Activated naive CD8-positive, alpha-beta T cell treated with anti-CD3 and anti-CD28 coated beads, Interleukin-2, amount 50 U/mL, for 24 hours (primary cell): ENCODE measurements around the gene ACTBL2.

Experiments
- ATAC-seq: fragments of 150-1000 bp; cut with Tn5 transposase; one replicate; pipeline ENCODE4 v1.10.0; 2021
- DNase-seq: peaks from one replicate; pipeline ENCODE4 v3.0.0; 2021
- H3K27ac Mint-ChIP-seq: one replicate; pipeline ENCODE4 v1.8.0; 2021; ENCODE audit warnings: mild to moderate bottlenecking, mixed read lengths
- H3K27me3 Mint-ChIP-seq: one replicate; pipeline ENCODE4 v1.8.0; 2021; ENCODE audit warnings: mixed read lengths
- H3K36me3 Mint-ChIP-seq: one replicate; pipeline ENCODE4 v1.8.0; 2021; ENCODE audit warnings: low read depth, mixed read lengths
- H3K4me1 Mint-ChIP-seq: one replicate; pipeline ENCODE4 v1.8.0; 2021; ENCODE audit warnings: mixed read lengths
- H3K4me3 Mint-ChIP-seq: one replicate; pipeline ENCODE4 v1.8.0; 2021; ENCODE audit warnings: mild to moderate bottlenecking, moderate library complexity, mixed read lengths
- H3K9me3 Mint-ChIP-seq: one replicate; pipeline ENCODE4 v1.8.0; 2021; ENCODE audit warnings: mixed read lengths

ACTBL2 gene

DNA sequence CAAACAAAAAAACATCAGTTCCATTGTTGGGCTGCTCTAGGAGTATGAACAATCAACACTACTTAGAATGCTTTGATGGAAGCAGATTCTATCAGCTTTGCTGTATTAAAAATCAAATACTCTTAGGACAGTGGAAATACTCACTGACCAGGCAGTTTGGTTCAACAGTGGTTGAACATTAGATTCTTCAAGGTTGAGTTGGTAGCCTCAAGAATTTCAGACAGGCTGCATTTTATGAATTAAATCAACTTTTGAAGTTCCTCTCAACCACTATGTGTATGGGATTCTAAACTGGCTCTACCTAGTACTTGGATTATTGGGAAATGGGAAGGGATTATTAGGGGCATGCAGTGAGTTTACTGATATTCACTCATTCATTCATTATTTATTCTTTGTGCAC, 35.0 kb downstream of the ACTBL2 start:
- ATAC-seq = no peak
- H3K9me3 Mint-ChIP-seq = no peaks in the 10 kb centered on the region
- H3K36me3 Mint-ChIP-seq = no peaks in the 10 kb centered on the region
- DNase-seq = no peak
- H3K4me3 Mint-ChIP-seq = no peak overlapping the region
- H3K27me3 Mint-ChIP-seq = peaks cover 7% of the 10 kb centered on the region
- H3K4me1 Mint-ChIP-seq = peaks cover 3% of the 10 kb centered on the region
- H3K27ac Mint-ChIP-seq = no peak overlapping the region

DNA sequence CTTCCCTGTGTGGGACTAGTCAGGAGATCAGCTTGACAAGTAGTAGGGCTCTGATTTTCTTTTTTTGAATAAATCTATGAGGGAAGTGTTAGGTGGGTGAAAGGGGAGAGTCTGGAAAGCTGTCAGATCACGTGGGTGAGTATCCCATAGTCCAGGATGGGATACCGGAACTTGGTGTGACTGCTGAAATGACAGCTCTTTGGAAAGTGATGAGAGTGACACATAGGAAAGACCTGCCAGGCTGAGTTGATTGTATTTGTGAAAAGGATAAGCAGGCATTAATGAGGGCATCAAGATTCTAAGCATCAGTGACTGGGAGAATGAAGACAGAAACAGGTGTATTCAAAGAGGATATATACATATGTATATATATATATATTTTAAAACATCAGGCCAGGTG, 35.6 kb downstream of the ACTBL2 start:
- DNase-seq (no peak), ATAC-seq (no peak)
- peaks cover 3% of the 10 kb centered on the region for H3K4me1 Mint-ChIP-seq
- no peaks in the 10 kb centered on the region for H3K9me3 Mint-ChIP-seq
- no peaks in the 10 kb centered on the region for H3K36me3 Mint-ChIP-seq
- peaks cover 7% of the 10 kb centered on the region for H3K27me3 Mint-ChIP-seq
- H3K4me3 Mint-ChIP-seq = no peak overlapping the region
- H3K27ac Mint-ChIP-seq = no peak overlapping the region

DNA sequence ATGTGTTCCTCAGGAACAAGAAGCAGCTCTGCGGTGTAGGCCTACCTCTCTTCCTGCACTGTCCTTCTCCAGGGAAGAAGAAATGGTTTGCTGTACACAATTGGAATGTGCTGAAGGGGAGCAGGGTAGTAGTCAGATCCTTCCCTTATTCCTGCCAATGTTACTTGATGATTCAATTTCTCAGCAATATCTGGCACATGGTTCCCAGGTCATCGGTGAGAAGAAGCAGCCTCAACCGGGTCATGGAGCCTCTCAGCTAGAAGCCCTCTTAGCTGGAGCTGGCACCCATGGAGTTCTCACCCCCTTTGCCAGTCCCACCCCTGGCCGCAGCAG, 36.9 kb downstream of the ACTBL2 start:
- Mint-ChIP-seq H3K27ac (no peak overlapping the region), H3K36me3 (no peaks in the 10 kb centered on the region), H3K4me3 (no peak overlapping the region), H3K27me3 (peaks cover 8% of the 10 kb centered on the region), H3K9me3 (no peaks in the 10 kb centered on the region), H3K4me1 (peaks cover 4% of the 10 kb centered on the region)
- no peak for ATAC-seq
- DNase-seq = no peak

DNA sequence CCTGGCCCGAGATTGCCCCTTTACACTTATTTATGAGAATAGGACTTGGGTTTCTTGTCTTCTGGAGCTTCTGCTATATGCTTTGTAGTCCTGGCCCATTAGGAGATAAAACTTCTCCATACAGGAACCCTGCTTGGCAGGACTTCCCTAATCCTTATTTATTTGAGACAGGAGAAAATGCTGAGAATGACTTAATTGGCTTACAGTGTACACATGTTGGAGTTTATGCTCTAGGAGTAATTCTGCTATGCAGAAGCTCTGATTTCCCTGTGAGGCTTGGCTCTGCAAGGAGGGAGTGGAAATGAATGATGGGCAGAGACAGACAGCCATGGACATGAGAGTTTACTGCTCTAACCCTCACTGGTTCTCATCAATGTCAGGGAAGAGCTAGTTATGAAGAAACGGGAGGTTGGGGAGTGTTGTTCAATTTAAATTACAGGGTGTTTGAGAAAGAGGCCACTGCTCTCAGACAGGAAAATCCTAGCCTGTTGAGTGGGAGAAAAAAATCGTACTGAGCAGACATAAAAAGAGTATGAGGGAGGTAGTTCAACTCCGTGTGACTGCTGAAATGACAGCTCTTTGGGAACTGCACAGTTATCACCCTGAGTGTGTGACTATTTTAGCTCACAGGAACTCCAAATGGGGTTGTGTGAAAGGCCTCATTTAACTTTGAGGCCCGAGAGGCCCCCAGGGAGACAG, 37.5 kb downstream of the ACTBL2 start:
- Mint-ChIP-seq H3K4me3 (no peak overlapping the region), H3K9me3 (no peaks in the 10 kb centered on the region), H3K27me3 (peaks cover 8% of the 10 kb centered on the region), H3K27ac (no peak overlapping the region), H3K36me3 (no peaks in the 10 kb centered on the region), H3K4me1 (peaks cover 4% of the 10 kb centered on the region)
- ATAC-seq (no peak), DNase-seq (no peak)

DNA sequence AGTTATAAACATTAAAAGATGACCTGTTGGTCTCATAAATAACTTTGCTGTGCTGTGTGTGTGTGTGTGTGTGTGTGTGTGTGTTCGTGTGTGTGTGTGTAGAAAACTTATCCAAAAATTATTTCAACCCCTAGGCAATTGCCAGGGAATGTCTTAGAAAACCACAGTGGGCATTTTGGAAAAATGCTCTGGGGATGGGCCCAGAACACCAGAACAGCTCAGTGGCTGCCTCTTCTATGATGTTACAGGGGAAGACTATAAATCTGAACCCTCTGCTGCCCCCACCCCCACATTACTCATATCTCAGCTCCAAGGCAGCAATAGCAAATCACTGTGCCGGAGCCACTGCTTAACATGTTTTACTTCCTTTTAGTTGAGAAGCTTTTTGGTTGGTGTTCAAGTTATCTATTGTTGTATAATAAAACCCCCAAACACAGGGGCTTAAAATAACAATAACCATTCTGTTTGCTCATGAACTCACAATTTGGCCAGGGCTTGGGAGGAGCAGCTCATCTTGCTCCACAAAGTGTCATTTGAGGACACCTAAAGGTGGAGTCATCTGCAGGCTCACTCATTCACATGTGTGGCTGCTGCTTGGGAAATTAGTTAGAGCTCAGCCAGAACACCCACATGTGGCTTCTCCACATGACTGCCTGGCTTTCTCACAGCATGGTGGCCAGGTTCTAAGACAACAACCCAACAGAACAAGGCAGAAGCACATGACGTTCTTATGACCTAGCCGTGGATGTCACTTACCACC, 40.4 kb downstream of the ACTBL2 start:
- H3K4me1 Mint-ChIP-seq = peaks cover 4% of the 10 kb centered on the region
- ATAC-seq (no peak), DNase-seq (no peak)
- no peaks in the 10 kb centered on the region for H3K9me3 Mint-ChIP-seq
- H3K4me3 Mint-ChIP-seq = no peak overlapping the region
- no peak overlapping the region for H3K27ac Mint-ChIP-seq
- H3K27me3 Mint-ChIP-seq = peaks cover 5% of the 10 kb centered on the region
- H3K36me3 Mint-ChIP-seq = no peaks in the 10 kb centered on the region

DNA sequence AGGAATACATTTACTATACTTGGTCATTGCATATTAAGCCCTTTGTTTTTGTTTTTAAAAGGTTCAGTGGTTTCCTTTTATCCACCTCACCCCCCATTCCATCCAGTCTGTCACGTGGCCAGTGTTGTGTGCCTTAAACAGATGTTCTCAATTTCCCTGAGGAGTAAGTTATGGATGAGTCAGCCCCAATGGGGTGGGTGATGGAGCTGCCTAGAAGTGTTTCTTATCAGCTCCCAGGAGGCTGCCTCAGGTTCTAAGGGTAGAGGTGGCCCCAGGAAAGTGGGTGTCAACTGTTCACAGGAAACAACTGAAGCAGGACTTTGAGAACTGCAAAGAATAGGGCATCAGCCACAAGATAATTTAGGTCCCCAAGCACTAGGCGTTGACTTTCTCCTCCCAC, 41.1 kb downstream of the ACTBL2 start:
- no peaks in the 10 kb centered on the region for H3K36me3 Mint-ChIP-seq
- H3K4me1 Mint-ChIP-seq = peaks cover 4% of the 10 kb centered on the region
- peaks cover 5% of the 10 kb centered on the region for H3K27me3 Mint-ChIP-seq
- DNase-seq (no peak), ATAC-seq (no peak)
- no peak overlapping the region for H3K4me3 Mint-ChIP-seq
- H3K27ac Mint-ChIP-seq = no peak overlapping the region
- no peaks in the 10 kb centered on the region for H3K9me3 Mint-ChIP-seq

DNA sequence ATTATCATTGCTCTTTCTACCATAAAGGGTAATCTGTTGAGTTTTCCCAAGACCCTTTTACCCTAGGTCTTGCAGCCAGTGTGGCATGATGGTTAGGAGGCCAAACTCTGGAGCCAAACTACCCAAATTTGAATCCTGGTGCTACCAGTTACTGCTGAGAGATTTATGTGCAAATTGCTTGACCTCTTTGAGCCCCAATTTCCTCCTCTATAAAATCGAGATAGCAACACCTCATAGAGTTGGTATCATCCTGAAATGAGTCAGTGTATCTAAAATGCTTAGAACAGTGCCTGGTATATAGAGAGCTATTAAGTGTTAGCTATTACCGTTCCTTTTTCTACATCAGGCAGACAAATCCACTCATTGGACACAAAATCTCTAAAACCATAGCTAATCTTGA, 43.0 kb downstream of the ACTBL2 start:
- ATAC-seq (no peak), DNase-seq (no peak)
- Mint-ChIP-seq H3K27me3 (peaks cover 6% of the 10 kb centered on the region), H3K36me3 (no peaks in the 10 kb centered on the region), H3K27ac (no peak overlapping the region), H3K4me3 (no peak overlapping the region), H3K9me3 (no peaks in the 10 kb centered on the region), H3K4me1 (peaks cover 4% of the 10 kb centered on the region)

DNA sequence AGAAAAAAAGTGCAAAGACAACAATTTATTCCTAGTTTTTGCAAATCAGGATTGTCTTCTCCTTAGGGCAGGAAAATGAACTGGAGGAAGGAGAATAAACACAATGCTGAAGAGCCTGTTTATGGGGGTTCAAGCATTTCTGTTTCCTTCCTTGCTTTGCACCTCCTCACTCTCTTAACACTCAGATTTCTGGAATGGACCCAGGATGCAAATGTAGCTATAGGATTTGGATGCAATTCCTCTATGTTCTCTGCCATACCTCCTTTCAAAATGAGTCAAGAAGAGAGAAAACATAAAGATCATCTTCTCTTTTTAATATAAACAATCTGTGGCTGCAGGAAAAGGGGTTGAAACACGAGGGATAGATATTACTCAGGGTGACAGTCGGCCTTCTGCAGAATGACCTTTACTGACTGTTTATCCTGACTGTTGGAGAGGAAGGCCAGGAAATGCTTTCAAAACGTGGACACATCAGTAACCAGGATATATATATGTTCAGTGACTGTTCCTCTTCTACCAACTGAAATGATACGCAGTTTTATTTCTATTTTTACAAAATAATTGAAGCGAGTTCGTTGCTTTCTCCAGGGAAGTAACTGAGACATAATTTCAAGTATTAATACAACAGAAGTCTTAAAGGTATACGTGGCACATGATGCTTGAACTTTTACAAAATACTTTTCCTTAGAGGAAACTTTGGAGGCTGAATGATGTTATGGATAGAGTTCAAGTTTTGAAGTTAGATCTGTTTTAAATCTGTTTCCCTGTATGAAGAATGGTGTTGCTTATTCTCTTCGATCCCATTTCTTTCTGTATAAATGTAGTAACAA, 44.4 kb downstream of the ACTBL2 start:
- no peaks in the 10 kb centered on the region for H3K36me3 Mint-ChIP-seq
- H3K9me3 Mint-ChIP-seq = no peaks in the 10 kb centered on the region
- no peak overlapping the region for H3K27ac Mint-ChIP-seq
- peaks cover 4% of the 10 kb centered on the region for H3K4me1 Mint-ChIP-seq
- H3K4me3 Mint-ChIP-seq = no peak overlapping the region
- peaks cover 7% of the 10 kb centered on the region for H3K27me3 Mint-ChIP-seq
- ATAC-seq (no peak), DNase-seq (no peak)

DNA sequence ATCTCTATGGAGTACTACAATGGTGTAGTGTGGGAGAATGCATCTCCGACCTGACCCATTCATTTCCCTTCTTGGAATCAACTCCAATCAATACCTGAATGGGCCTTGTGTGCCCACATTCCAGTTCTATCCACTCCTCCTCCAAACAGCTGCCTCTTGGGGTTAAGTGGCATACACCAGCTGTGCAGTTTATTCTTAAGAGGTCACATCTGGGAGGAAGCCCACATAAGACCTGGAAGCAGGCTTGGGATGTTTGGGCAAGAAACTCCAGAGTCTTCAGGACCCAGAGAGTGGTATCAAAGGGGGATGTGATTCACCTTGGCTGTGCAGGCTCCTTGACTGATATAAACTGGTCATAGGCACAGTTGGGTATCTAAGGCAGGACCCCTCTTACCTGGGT, 46.0 kb downstream of the ACTBL2 start:
- Mint-ChIP-seq H3K4me3 (no peak overlapping the region), H3K27ac (no peak overlapping the region), H3K9me3 (no peaks in the 10 kb centered on the region), H3K27me3 (peaks cover 5% of the 10 kb centered on the region), H3K36me3 (no peaks in the 10 kb centered on the region), H3K4me1 (no peaks in the 10 kb centered on the region)
- DNase-seq (no peak), ATAC-seq (no peak)

DNA sequence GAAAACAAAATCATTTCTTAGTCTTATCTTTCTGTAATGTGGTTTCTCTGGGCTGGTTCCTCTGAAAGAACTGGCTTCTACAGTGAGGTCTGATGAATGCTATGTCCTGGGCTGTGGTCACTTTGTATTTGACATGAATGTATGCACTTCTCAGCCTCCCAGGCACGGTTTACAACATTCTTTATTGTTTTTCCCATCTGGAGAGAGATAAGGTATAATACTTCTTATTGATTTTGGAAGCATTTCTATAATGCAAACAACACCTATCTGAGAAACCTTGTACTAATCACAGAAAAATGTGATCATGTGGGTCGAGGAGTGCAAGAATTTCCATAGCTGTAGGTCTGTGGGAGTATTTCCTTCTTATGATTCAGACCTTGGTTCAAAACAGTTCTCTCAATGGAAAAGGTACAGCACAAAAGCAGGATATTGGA, 46.9 kb downstream of the ACTBL2 start:
- Mint-ChIP-seq H3K9me3 (no peaks in the 10 kb centered on the region), H3K27ac (no peak overlapping the region), H3K4me1 (no peaks in the 10 kb centered on the region), H3K36me3 (no peaks in the 10 kb centered on the region), H3K27me3 (peaks cover 5% of the 10 kb centered on the region), H3K4me3 (no peak overlapping the region)
- DNase-seq (no peak), ATAC-seq (no peak)

DNA sequence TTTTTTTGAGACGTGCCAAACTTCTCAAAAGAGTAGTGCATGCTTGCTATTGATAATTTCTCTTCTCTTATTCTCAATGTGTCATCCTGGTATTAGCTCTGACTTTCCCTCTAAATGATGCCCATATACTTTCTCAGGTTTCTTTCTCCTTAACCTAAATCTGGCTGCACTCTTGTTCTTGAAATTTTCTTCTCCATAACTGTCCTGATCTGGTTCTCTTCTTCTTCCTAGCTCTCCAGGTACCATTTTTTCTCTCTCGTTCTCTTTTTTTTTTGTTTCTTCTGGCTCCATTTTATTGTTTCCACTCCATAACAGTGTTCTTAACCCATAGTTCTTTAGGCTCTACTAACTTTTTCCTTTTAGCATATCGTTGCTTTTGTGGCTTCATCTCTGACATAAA, 47.9 kb downstream of the ACTBL2 start:
- ATAC-seq = no peak
- no peaks in the 10 kb centered on the region for H3K36me3 Mint-ChIP-seq

DNA sequence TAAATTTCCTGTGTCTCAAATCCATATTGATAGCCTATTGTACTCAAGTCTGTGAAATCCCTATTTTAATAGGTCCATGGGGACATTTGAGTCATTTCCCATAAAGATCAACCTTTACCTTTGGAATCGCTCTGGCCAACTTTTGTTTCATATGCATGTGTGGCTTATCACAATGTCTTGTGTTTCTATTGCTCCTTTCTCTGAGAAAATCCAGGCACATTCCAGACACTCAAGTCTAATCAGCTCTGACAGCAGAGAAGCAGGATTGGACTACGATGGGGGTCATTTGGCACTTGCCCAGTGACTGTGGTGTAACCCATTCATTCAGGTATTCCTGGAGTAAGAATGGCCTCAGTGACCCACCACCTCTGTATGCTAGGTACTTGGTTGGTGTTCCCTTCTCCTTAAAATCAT, 48.4 kb downstream of the ACTBL2 start:
- H3K9me3 Mint-ChIP-seq = no peaks in the 10 kb centered on the region
- H3K27ac Mint-ChIP-seq = no peak overlapping the region
- no peaks in the 10 kb centered on the region for H3K36me3 Mint-ChIP-seq
- H3K4me3 Mint-ChIP-seq = no peak overlapping the region
- H3K27me3 Mint-ChIP-seq = peaks cover 5% of the 10 kb centered on the region
- H3K4me1 Mint-ChIP-seq = no peaks in the 10 kb centered on the region
- ATAC-seq (no peak), DNase-seq (no peak)

More for the DNA sequence above, 47.9 kb downstream of the ACTBL2 start:
- Mint-ChIP-seq H3K27me3 (peaks cover 5% of the 10 kb centered on the region), H3K9me3 (no peaks in the 10 kb centered on the region), H3K4me3 (no peak overlapping the region), H3K4me1 (no peaks in the 10 kb centered on the region), H3K27ac (no peak overlapping the region)
- no peak for DNase-seq

DNA sequence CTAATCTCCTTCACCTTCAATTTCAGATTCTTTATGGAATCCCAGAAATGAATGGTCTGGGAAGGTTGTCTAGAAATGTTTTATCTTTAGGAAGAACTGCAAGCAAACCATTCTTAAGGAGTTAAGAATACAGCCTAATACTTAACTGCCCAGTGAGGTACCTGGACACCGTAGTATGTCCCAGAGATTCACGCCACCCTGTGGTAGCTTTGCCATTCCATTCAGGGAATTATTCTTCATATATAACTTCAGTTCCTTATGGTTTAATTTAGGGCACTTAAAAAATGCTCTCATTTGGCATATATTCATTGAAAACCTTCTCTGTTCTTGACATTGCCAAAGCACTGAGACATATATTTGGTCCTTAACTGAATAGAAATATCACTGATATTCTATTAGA, 49.7 kb downstream of the ACTBL2 start:
- no peak overlapping the region for H3K27ac Mint-ChIP-seq

DNA sequence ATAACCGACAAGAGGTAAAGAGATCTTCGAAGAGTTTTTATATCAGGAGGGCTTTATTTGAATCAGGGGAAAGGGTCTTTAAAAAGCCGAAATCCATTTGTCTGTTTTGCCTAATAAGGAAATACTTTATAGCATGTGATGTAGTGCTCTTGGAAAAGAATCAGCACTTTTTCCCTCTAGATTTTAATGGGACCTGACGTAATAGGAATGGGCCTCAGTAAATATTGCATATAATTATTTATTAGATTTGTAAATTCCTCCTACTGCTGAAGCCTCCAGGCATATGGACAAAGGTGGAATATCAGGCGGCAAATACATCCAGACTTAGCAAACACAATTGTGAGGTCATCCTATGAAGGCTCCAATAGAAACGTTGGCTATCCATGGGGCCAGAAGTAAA, 50.9 kb downstream of the ACTBL2 start:
- Mint-ChIP-seq H3K9me3 (no peaks in the 10 kb centered on the region), H3K4me3 (no peak overlapping the region), H3K27ac (no peak overlapping the region)

More for the DNA sequence above, 49.7 kb downstream of the ACTBL2 start:
- no peaks in the 10 kb centered on the region for H3K36me3 Mint-ChIP-seq
- H3K4me3 Mint-ChIP-seq = no peak overlapping the region
- no peaks in the 10 kb centered on the region for H3K9me3 Mint-ChIP-seq
- peaks cover 7% of the 10 kb centered on the region for H3K27me3 Mint-ChIP-seq
- no peak for DNase-seq
- ATAC-seq = no peak
- no peaks in the 10 kb centered on the region for H3K4me1 Mint-ChIP-seq

More for the DNA sequence above, 50.9 kb downstream of the ACTBL2 start:
- peaks cover 7% of the 10 kb centered on the region for H3K27me3 Mint-ChIP-seq
- no peaks in the 10 kb centered on the region for H3K4me1 Mint-ChIP-seq
- no peaks in the 10 kb centered on the region for H3K36me3 Mint-ChIP-seq
- DNase-seq (no peak), ATAC-seq (no peak)
